Measurements from ENCODE around the gene MAPK1. TPM values are rescaled to one million over a fixed set of nuclear protein-coding genes. Genes with fewer than 3 reads are reported as not detected.

Gene MAPK1
- total RNA-seq, 1 experiment from 2014 or later, result 139 TPM

GRCh38 chr22:21865041-21865440, 2.4 kb downstream of the MAPK1 start:
- peak; percentile 66 for DNase-seq (ENCODE audit: low spot score)
- H3K9me3 ChIP-seq (ENCODE audit: low read depth, low read length, poor library complexity, severe bottlenecking), result no peaks in the 10 kb centered on the region
- BruUV-seq (replicated peaks), result no TSS peak
- TF ChIP-seq CTCF (conservative IDR thresholded peaks at IDR 0.05; ENCODE audit: low read depth, low read length) (no peak), EZH2 (IDR thresholded peaks at IDR 0.05; ENCODE audit: borderline replicate concordance, low read depth, low read length, poor library complexity, severe bottlenecking) (no peak)
- intact Hi-C loops (cut with micrococcal nuclease; ENCODE audit: unreplicated experiment), result loop anchor here (5.0 kb wide), 1 partner anchor 48 kb away; no protein-coding TSS in a partner anchor
- no peak overlapping the region for H3K27ac ChIP-seq (ENCODE audit: low read depth, low read length, poor library complexity, severe bottlenecking)
- H3K27me3 ChIP-seq (replicated peaks; ENCODE audit: insufficient read depth, low read depth, low read length, poor library complexity), result no peaks in the 10 kb centered on the region
- H3K4me3 ChIP-seq (ENCODE audit: low read depth, low read length, poor library complexity, severe bottlenecking), result peak overlapping the region; percentile 85
- H3K4me1 ChIP-seq (ENCODE audit: insufficient read depth, low read length, poor library complexity, severe bottlenecking), result peaks cover 32% of the 10 kb centered on the region
- CTCF ChIA-PET, result no interaction called here
- no peaks in the 10 kb centered on the region for H3K36me3 ChIP-seq (ENCODE audit: insufficient read depth, low read length, poor library complexity, severe bottlenecking)
- POLR2A ChIA-PET (ENCODE audit: low non-redundant PET), result no interaction called here

GRCh38 chr22:21862386-21863245, 4.8 kb downstream of the MAPK1 start:
- intact Hi-C loops (cut with micrococcal nuclease; ENCODE audit: unreplicated experiment), result no loop called here

GRCh38 chr22:21861851-21862250, 5.6 kb downstream of the MAPK1 start:
- no peak overlapping the region for H3K27ac ChIP-seq (ENCODE audit: low read depth, low read length, poor library complexity, severe bottlenecking)
- H3K36me3 ChIP-seq (ENCODE audit: insufficient read depth, low read length, poor library complexity, severe bottlenecking), result no peaks in the 10 kb centered on the region
- BruUV-seq (replicated peaks), result no TSS peak
- intact Hi-C loops (cut with micrococcal nuclease; ENCODE audit: unreplicated experiment), result no loop called here
- POLR2A ChIA-PET (ENCODE audit: low non-redundant PET), result no interaction called here
- DNase-seq (ENCODE audit: low spot score), result no peak
- TF ChIP-seq EZH2 (IDR thresholded peaks at IDR 0.05; ENCODE audit: borderline replicate concordance, low read depth, low read length, poor library complexity, severe bottlenecking), result no peak
- TF ChIP-seq CTCF (conservative IDR thresholded peaks at IDR 0.05; ENCODE audit: low read depth, low read length), result no peak
- CTCF ChIA-PET, result no interaction called here
- H3K4me3 ChIP-seq (ENCODE audit: low read depth, low read length, poor library complexity, severe bottlenecking), result no peak overlapping the region
- H3K27me3 ChIP-seq (replicated peaks; ENCODE audit: insufficient read depth, low read depth, low read length, poor library complexity), result no peaks in the 10 kb centered on the region
- no peaks in the 10 kb centered on the region for H3K9me3 ChIP-seq (ENCODE audit: low read depth, low read length, poor library complexity, severe bottlenecking)
- H3K4me1 ChIP-seq (ENCODE audit: insufficient read depth, low read length, poor library complexity, severe bottlenecking), result peaks cover 35% of the 10 kb centered on the region

More at GRCh38 chr22:21862386-21863245, 4.8 kb downstream of the MAPK1 start:
- Histone ChIP-seq H3K4me1 (ENCODE audit: insufficient read depth, low read length, poor library complexity, severe bottlenecking) (peaks cover 35% of the 10 kb centered on the region), H3K27me3 (replicated peaks; ENCODE audit: insufficient read depth, low read depth, low read length, poor library complexity) (no peaks in the 10 kb centered on the region), H3K36me3 (ENCODE audit: insufficient read depth, low read length, poor library complexity, severe bottlenecking) (no peaks in the 10 kb centered on the region), H3K4me3 (ENCODE audit: low read depth, low read length, poor library complexity, severe bottlenecking) (no peak overlapping the region), H3K27ac (ENCODE audit: low read depth, low read length, poor library complexity, severe bottlenecking) (no peak overlapping the region), H3K9me3 (ENCODE audit: low read depth, low read length, poor library complexity, severe bottlenecking) (no peaks in the 10 kb centered on the region)
- no TSS peak for BruUV-seq (replicated peaks)
- ChIA-PET CTCF (no interaction called here), POLR2A (ENCODE audit: low non-redundant PET) (no interaction called here)
- DNase-seq (ENCODE audit: low spot score), result no peak
- TF ChIP-seq EZH2 (IDR thresholded peaks at IDR 0.05; ENCODE audit: borderline replicate concordance, low read depth, low read length, poor library complexity, severe bottlenecking) (no peak), CTCF (conservative IDR thresholded peaks at IDR 0.05; ENCODE audit: low read depth, low read length) (no peak)
